HCT116 (cell line): ENCODE data around the gene AUTS2. TPM values are rescaled to one million over a fixed set of nuclear protein-coding genes. Genes with fewer than 3 reads are reported as not detected.

Experiments used
- ATAC-seq: fragments of 200-7000 bp; cut with Tn5 transposase; 2 replicates; pipeline ENCODE4 v1.9.1; 2020; ENCODE audit warnings: mild to moderate bottlenecking, moderate library complexity
- BruUV-seq: library from RNA; stranded (reverse); fragments of 400-500 nt; replicated peaks from 2 replicates; lab custom pipeline; 2021; lab: Mats Ljungman, UMichigan
- CTCF ChIA-PET: fragments of 300-600 bp; sonication (Branson Sonifier 250); formaldehyde crosslinking; loops from one replicate; lab custom pipeline; 2021; ENCODE audit warnings: antibody characterized with exemption; lab: Charles Lee
- POLR2A ChIA-PET: fragments of 300-600, 350-600 bp; sonication (Branson Sonifier 250); formaldehyde crosslinking; loops from one replicate; lab custom pipeline; 2021; ENCODE audit warnings: antibody characterized with exemption; lab: Charles Lee
- RAD21 ChIA-PET, 2 experiments: fragments of 300-600 bp; sonication (Branson Sonifier 250); formaldehyde crosslinking; loops; one replicate each; lab custom pipeline; 2023; ENCODE audit warnings: low total read pairs in 2 of 2; ENCODE audit not compliant: uncharacterized antibody in 2 of 2, unreplicated experiment in 2 of 2, low non-redundant PET in 1 of 2; lab: Charles Lee
- DNase-seq: peaks from one replicate; pipeline ENCODE4 v3.0.0-alpha.2; 2010; ENCODE audit warnings: low read depth, low spot score
- H2AFZ ChIP-seq: fragments of 200-600 bp; shearing (Covaris generic), sonication (generic); 2 replicates; pipeline ENCODE4 v1.6.1; 2017; ENCODE audit warnings: low read depth, mixed run types, mixed read lengths, antibody characterized with exemption, low read length; ENCODE audit not compliant: poor library complexity, severe bottlenecking
- H3K27ac ChIP-seq: 2 replicates; pipeline ENCODE4 v1.5.1; 2012; ENCODE audit warnings: low read depth, low read length
- H3K27me3 ChIP-seq: fragments of 200-600 bp; sonication (generic); 2 replicates; pipeline ENCODE4 v1.6.1; 2016; ENCODE audit warnings: mixed run types, low read length, mixed read lengths; ENCODE audit not compliant: insufficient read depth
- H3K36me3 ChIP-seq, 2 experiments: fragments of 200-500 bp in 1 of 2; fragments of 200-600 bp in 1 of 2; sonication (Bioruptor generic) in 1 of 2; sonication (generic) in 1 of 2; 2 replicates each; pipeline versions ENCODE4 v1.5.1 to v1.6.1; 2014 to 2016; ENCODE audit warnings: low read length in 2 of 2, inconsistent platforms in 1 of 2, mixed read lengths in 1 of 2, mixed run types in 1 of 2; ENCODE audit not compliant: insufficient read depth in 2 of 2, control insufficient read depth in 1 of 2
- H3K4me1 ChIP-seq, 2 experiments: fragments of 200-600 bp in 1 of 2; sonication (generic) in 1 of 2; 2 replicates each; pipeline versions ENCODE4 v1.5.1 to v1.6.1; 2012 to 2017; ENCODE audit warnings: low read length in 2 of 2, inconsistent platforms in 1 of 2, mild to moderate bottlenecking in 1 of 2, mixed read lengths in 1 of 2, mixed run types in 1 of 2, moderate library complexity in 1 of 2; ENCODE audit not compliant: insufficient read depth in 2 of 2, control insufficient read depth in 1 of 2
- H3K4me2 ChIP-seq: fragments of 200-600 bp; sonication (generic); 2 replicates; pipeline ENCODE4 v1.6.1; 2017; ENCODE audit warnings: mixed run types, low read length, mixed read lengths
- H3K4me3 ChIP-seq, 2 experiments: fragments of 200-600 bp in 1 of 2; sonication (generic) in 1 of 2; replicated peaks in 1 of 2; 2 replicates each; pipeline ENCODE4 v1.5.1; 2011 to 2016; ENCODE audit warnings: low read length in 2 of 2, control low read depth in 1 of 2, low read depth in 1 of 2, mild to moderate bottlenecking in 1 of 2, mixed read lengths in 1 of 2, mixed run types in 1 of 2
- H3K79me2 ChIP-seq: fragments of 200-600 bp; sonication (generic); 2 replicates; pipeline ENCODE4 v1.6.1; 2017; ENCODE audit warnings: mild to moderate bottlenecking, mixed run types, low read length, moderate library complexity, mixed read lengths; ENCODE audit not compliant: insufficient read depth
- H3K9ac ChIP-seq: fragments of 200-600 bp; sonication (generic); 2 replicates; pipeline ENCODE4 v1.6.1; 2016; ENCODE audit warnings: low read length, mixed read lengths
- H3K9me2 ChIP-seq: fragments of 200-600 bp; sonication (generic), shearing (Covaris generic); 2 replicates; pipeline ENCODE4 v1.6.1; 2017; ENCODE audit warnings: mixed run types, mild to moderate bottlenecking, moderate library complexity; ENCODE audit not compliant: insufficient read depth
- H3K9me3 ChIP-seq, 2 experiments: fragments of 200-500 bp in 1 of 2; fragments of 200-600 bp in 1 of 2; sonication (Bioruptor generic) in 1 of 2; sonication (generic) in 1 of 2; 2 replicates each; pipeline ENCODE4 v1.6.1; 2014 to 2017; ENCODE audit warnings: low read length in 2 of 2, mixed read lengths in 2 of 2, inconsistent platforms in 1 of 2, low read depth in 1 of 2, mild to moderate bottlenecking in 1 of 2, mixed run types in 1 of 2, moderate library complexity in 1 of 2; ENCODE audit not compliant: control insufficient read depth in 1 of 2, insufficient read depth in 1 of 2
- H4K20me1 ChIP-seq: fragments of 200-600 bp; sonication (generic), shearing (Covaris generic); 2 replicates; pipeline ENCODE4 v1.6.1; 2017; ENCODE audit warnings: mixed run types, mild to moderate bottlenecking, moderate library complexity; ENCODE audit not compliant: insufficient read depth
- CBX3 ChIP-seq: IDR thresholded peaks from 2 replicates; pipeline ENCODE4 v1.6.1; 2012; ENCODE audit warnings: low read depth
- CEBPB ChIP-seq: IDR thresholded peaks from 2 replicates; pipeline ENCODE4 v1.6.1; 2012; ENCODE audit warnings: low read depth
- EGR1 ChIP-seq: IDR thresholded peaks from 2 replicates; pipeline ENCODE4 v1.6.1; 2012; ENCODE audit warnings: low read depth
- ELF1 ChIP-seq: IDR thresholded peaks from 2 replicates; pipeline ENCODE4 v1.6.1; 2012; ENCODE audit warnings: low read depth, borderline replicate concordance
- EZH2phosphoT487 ChIP-seq: fragments of 200-600 bp; IDR thresholded peaks from 2 replicates; pipeline ENCODE4 v1.6.1; 2018; ENCODE audit warnings: antibody characterized with exemption, borderline replicate concordance
- FOSL1 ChIP-seq: IDR thresholded peaks from 2 replicates; pipeline ENCODE4 v1.6.1; 2012; ENCODE audit warnings: low read depth
- JUND ChIP-seq: IDR thresholded peaks from 2 replicates; pipeline ENCODE4 v1.6.1; 2012
- POLR2A ChIP-seq: IDR thresholded peaks from 2 replicates; pipeline ENCODE4 v1.7.0; 2011; ENCODE audit warnings: borderline replicate concordance; ENCODE audit not compliant: insufficient read depth, insufficient read length; ENCODE audit errors: extremely low read depth
- RAD21 ChIP-seq: IDR thresholded peaks from 2 replicates; pipeline ENCODE4 v1.6.1; 2012; ENCODE audit warnings: low read depth, mild to moderate bottlenecking
- SIN3A ChIP-seq: IDR thresholded peaks from 2 replicates; pipeline ENCODE4 v1.6.1; 2012; ENCODE audit warnings: low read depth
- SP1 ChIP-seq: IDR thresholded peaks from 2 replicates; pipeline ENCODE4 v1.6.1; 2012; ENCODE audit warnings: low read depth
- SRF ChIP-seq: IDR thresholded peaks from 2 replicates; pipeline ENCODE4 v1.6.1; 2012; ENCODE audit warnings: low read depth
- YY1 ChIP-seq: IDR thresholded peaks from 2 replicates; pipeline ENCODE4 v1.6.1; 2011; ENCODE audit warnings: low read length, low read depth, moderate library complexity, mild to moderate bottlenecking; ENCODE audit not compliant: insufficient replicate concordance; ENCODE audit errors: extremely low read depth
- ZFX ChIP-seq: fragments of 450-650 bp; IDR thresholded peaks from 2 replicates; pipeline ENCODE4 v1.6.1; 2017
- ZNF274 ChIP-seq: fragments of 200-500 bp; sonication (Bioruptor generic); IDR thresholded peaks from 2 replicates; pipeline ENCODE4 v1.6.1; 2014; ENCODE audit warnings: mild to moderate bottlenecking, low read depth, low read length, inconsistent platforms
- intact Hi-C: fragments of 100-400 bp; cut with micrococcal nuclease; formaldehyde crosslinking; loops from 2 replicates; pipeline ENCODE4 v1.10.0; 2022
- total RNA-seq: library from RNA; stranded (reverse); gene quantifications from one replicate; pipeline ENCODE4 v1.2.1, GENCODE V29; 2021; ENCODE audit not compliant: unreplicated experiment
- TF ChIP-seq, protein P1 (sequence below): IDR thresholded peaks from 2 replicates; pipeline ENCODE4 v1.6.1; 2011; ENCODE audit warnings: mild to moderate bottlenecking, low read length, moderate library complexity; ENCODE audit not compliant: insufficient replicate concordance; ENCODE audit errors: extremely low read depth
- TF ChIP-seq, protein P2 (sequence below), 3 experiments: fragments of 200-600 bp in 1 of 3; sonication (generic) in 1 of 3; IDR thresholded peaks in 2 of 3; conservative IDR thresholded peaks in 1 of 3; 2 replicates each; pipeline ENCODE4 v1.5.1; 2012 to 2017; ENCODE audit warnings: low read depth in 2 of 3, low read length in 2 of 3, antibody characterized with exemption in 1 of 3, borderline replicate concordance in 1 of 3, control low read depth in 1 of 3, mild to moderate bottlenecking in 1 of 3, mixed read lengths in 1 of 3, mixed run types in 1 of 3, moderate library complexity in 1 of 3; ENCODE audit not compliant: insufficient read depth in 1 of 3
- TF ChIP-seq, protein P3 (sequence below): IDR thresholded peaks from 2 replicates; pipeline ENCODE4 v1.6.1; 2012

Gene AUTS2
- total RNA-seq, 1 experiment from 2014 or later, result 0.93 TPM

DNA sequence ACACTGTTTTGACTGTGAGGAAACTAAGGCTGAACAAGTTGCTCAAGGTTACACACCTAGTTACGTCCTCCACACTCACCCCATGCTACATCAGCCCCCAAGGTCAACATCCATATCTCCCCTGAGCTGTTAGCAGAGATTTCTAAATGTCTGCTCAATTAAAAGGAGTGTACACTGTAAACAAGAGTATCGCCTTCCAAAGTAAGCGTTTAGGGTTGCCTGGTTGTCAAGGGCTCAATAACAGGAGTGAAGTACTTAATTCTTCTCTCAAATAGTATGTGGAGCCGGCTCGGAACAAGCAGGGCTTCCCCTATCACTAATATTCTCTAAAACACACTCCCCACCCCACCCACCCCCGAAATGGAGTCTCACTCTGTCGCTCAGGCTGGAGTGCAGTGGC, 1120.8 kb downstream of the AUTS2 start:
- Histone ChIP-seq H3K27ac (no peak overlapping the region), H4K20me1 (no peaks in the 10 kb centered on the region), H3K79me2 (no peaks in the 10 kb centered on the region), H3K36me3 (no peaks in the 10 kb centered on the region), H3K9me3 (peaks cover 3 to 9% of the 10 kb centered on the region in 2 experiments; a peak in 2 of 4 replicates), H3K27me3 (no peaks in the 10 kb centered on the region), H3K9me2 (no peaks in the 10 kb centered on the region), H3K9ac (no peak overlapping the region), H3K4me1 (no peaks in the 10 kb centered on the region), H2AFZ (no peak overlapping the region), H3K4me3 (no peak overlapping the region), H3K4me2 (no peak overlapping the region)
- ChIA-PET CTCF (no interaction called here), RAD21 (no interaction called here), POLR2A (no interaction called here)
- TF ChIP-seq ZFX (no peak), SIN3A (no peak), CBX3 (no peak), SP1 (no peak), CEBPB (no peak)
- BruUV-seq, result no TSS peak
- intact Hi-C loops, result no loop called here
- no peak for ATAC-seq
- no peak for DNase-seq

DNA sequence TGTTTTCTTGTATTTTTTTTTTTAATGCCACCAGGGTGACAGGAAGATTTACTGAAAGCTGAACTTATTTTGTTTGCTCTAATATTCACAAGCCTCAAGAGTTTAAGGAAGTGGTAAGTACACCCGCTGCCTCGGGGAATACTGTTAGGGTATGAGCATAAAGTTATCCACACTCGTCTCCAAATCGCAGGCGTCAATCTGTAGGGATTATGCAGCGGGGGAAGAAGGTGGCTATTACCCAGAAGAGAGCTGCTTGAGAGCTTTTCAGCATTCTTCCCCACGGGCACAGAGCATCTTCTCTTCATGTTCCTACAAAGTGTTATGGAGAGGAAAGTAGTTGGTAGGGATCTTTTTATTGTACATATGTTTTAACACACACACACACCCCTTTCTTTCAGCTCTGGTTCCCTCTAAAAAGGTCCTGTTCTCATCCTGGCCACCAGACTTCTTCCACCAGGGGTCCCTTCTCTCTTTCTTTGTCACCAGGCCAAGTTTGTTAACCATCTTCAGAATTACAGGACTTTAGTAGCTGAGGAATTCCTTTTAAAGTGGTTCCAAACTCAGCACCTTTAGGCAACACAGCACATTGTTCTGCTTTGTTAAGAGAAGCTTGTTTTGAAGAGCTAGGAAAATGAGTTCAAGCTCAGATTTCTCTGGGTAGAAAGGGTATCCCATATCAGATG, 1122.1 kb downstream of the AUTS2 start:
- H4K20me1 ChIP-seq, result no peaks in the 10 kb centered on the region
- H3K4me1 ChIP-seq, result no peaks in the 10 kb centered on the region
- H3K27me3 ChIP-seq, result no peaks in the 10 kb centered on the region
- no peak overlapping the region for H3K4me3 ChIP-seq
- ChIA-PET CTCF (no interaction called here), RAD21 (no interaction called here), POLR2A (no interaction called here)
- BruUV-seq, result no TSS peak
- no peaks in the 10 kb centered on the region for H3K9me2 ChIP-seq
- H3K9ac ChIP-seq, result no peak overlapping the region
- DNase-seq (no peak), ATAC-seq (no peak)
- intact Hi-C loops, result no loop called here
- H3K36me3 ChIP-seq, result no peaks in the 10 kb centered on the region
- no peak overlapping the region for H2AFZ ChIP-seq
- H3K9me3 ChIP-seq, result peaks cover 3 to 10% of the 10 kb centered on the region in 2 experiments; a peak in 2 of 4 replicates
- H3K4me2 ChIP-seq, result no peak overlapping the region
- H3K27ac ChIP-seq, result no peak overlapping the region
- no peaks in the 10 kb centered on the region for H3K79me2 ChIP-seq
- no peak for TF ChIP-seq RAD21
- TF ChIP-seq, protein P1, sequence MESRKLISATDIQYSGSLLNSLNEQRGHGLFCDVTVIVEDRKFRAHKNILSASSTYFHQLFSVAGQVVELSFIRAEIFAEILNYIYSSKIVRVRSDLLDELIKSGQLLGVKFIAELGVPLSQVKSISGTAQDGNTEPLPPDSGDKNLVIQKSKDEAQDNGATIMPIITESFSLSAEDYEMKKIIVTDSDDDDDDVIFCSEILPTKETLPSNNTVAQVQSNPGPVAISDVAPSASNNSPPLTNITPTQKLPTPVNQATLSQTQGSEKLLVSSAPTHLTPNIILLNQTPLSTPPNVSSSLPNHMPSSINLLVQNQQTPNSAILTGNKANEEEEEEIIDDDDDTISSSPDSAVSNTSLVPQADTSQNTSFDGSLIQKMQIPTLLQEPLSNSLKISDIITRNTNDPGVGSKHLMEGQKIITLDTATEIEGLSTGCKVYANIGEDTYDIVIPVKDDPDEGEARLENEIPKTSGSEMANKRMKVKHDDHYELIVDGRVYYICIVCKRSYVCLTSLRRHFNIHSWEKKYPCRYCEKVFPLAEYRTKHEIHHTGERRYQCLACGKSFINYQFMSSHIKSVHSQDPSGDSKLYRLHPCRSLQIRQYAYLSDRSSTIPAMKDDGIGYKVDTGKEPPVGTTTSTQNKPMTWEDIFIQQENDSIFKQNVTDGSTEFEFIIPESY, result no peak
- no peak for TF ChIP-seq JUND
- TF ChIP-seq, protein P2, sequence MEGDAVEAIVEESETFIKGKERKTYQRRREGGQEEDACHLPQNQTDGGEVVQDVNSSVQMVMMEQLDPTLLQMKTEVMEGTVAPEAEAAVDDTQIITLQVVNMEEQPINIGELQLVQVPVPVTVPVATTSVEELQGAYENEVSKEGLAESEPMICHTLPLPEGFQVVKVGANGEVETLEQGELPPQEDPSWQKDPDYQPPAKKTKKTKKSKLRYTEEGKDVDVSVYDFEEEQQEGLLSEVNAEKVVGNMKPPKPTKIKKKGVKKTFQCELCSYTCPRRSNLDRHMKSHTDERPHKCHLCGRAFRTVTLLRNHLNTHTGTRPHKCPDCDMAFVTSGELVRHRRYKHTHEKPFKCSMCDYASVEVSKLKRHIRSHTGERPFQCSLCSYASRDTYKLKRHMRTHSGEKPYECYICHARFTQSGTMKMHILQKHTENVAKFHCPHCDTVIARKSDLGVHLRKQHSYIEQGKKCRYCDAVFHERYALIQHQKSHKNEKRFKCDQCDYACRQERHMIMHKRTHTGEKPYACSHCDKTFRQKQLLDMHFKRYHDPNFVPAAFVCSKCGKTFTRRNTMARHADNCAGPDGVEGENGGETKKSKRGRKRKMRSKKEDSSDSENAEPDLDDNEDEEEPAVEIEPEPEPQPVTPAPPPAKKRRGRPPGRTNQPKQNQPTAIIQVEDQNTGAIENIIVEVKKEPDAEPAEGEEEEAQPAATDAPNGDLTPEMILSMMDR (IDR thresholded peaks at IDR 0.05 in 2 of 3, conservative IDR thresholded peaks at IDR 0.05 in 1 of 3; ENCODE audit: borderline replicate concordance in 1 of 3, insufficient read depth in 1 of 3, low read depth in 2 of 3, low read length in 2 of 3), result no peak
- no peak for TF ChIP-seq CBX3
- TF ChIP-seq, protein P3, sequence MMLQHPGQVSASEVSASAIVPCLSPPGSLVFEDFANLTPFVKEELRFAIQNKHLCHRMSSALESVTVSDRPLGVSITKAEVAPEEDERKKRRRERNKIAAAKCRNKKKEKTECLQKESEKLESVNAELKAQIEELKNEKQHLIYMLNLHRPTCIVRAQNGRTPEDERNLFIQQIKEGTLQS, result no peak
- no peak for TF ChIP-seq FOSL1
- TF ChIP-seq ZFX, result no peak
- TF ChIP-seq SP1, result no peak
- no peak for TF ChIP-seq POLR2A
- TF ChIP-seq EZH2phosphoT487, result no peak
- TF ChIP-seq ZNF274, result no peak
- TF ChIP-seq YY1, result no peak
- TF ChIP-seq ELF1, result no peak
- TF ChIP-seq SRF, result no peak
- no peak for TF ChIP-seq EGR1
